ENCODE results near the gene JAK2.
"Not testable (repeated sequence)": the region's sequence is repeated elsewhere in the genome, so short reads cannot be mapped to it uniquely, and the experiment has no call there.

DNA sequence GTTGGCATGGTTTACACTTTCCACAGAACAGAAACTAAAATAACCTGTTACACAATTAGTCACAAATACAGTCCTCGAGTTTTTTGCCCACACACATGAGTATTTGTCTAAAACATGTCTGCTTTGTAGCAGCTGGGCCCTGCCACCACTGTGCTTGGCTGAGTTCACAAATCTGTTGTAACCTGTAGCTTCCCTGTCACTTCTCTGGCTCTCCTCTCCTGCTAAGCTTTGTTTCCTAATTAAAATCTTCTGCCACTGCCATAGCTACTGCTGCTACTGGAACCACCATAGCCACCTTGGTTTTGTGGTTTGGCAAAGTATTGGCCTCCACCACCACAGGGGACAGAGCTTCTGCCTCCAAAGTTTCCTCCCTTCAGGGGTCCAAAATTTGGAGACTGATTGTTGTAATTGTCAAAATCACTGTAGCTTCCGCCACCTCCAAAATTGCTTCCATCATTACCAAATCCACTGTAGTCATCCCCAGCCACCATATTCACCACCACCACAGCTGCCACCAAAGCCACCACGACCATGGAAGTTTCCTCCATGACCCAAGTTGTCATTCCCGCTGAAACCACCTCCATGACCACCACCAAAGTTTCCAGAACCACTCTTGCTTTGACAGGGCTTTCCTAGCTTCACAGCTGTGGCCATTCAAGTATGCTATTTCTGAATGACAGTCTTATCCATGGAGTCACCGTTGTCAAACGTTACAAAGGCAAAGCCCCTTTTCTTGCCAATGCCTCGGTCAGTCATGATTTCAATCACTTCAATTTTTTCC lies 40.5 kb upstream of the JAK2 start:
- TF ChIP-seq, protein P1, sequence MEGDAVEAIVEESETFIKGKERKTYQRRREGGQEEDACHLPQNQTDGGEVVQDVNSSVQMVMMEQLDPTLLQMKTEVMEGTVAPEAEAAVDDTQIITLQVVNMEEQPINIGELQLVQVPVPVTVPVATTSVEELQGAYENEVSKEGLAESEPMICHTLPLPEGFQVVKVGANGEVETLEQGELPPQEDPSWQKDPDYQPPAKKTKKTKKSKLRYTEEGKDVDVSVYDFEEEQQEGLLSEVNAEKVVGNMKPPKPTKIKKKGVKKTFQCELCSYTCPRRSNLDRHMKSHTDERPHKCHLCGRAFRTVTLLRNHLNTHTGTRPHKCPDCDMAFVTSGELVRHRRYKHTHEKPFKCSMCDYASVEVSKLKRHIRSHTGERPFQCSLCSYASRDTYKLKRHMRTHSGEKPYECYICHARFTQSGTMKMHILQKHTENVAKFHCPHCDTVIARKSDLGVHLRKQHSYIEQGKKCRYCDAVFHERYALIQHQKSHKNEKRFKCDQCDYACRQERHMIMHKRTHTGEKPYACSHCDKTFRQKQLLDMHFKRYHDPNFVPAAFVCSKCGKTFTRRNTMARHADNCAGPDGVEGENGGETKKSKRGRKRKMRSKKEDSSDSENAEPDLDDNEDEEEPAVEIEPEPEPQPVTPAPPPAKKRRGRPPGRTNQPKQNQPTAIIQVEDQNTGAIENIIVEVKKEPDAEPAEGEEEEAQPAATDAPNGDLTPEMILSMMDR (conservative IDR thresholded peaks at IDR 0.05; ENCODE audit: low read length) = not testable (repeated sequence)
- TF ChIP-seq EZH2phosphoT487 (IDR thresholded peaks at IDR 0.05; ENCODE audit: borderline replicate concordance) = not testable (repeated sequence)

All from Loucy (cell line).